HepG2 (cell line): ENCODE data around the gene RAB42. TPM values are rescaled to one million over a fixed set of nuclear protein-coding genes. Genes with fewer than 3 reads are reported as not detected.

Source experiments
- AGO2 ChIP-seq: fragments of 200-400 bp; formaldehyde crosslinking; optimal IDR thresholded peaks from 2 replicates; pipeline ENCODE3; 2017; ENCODE audit warnings: mild to moderate bottlenecking, low read depth, low read length, moderate library complexity
- AKAP8 ChIP-seq: sonication (generic); formaldehyde crosslinking; IDR thresholded peaks from 2 replicates; pipeline ENCODE4 v1.5.1; 2020; ENCODE audit warnings: mild to moderate bottlenecking, missing genetic modification reagents
- ARNT ChIP-seq: fragments of 450-650 bp; IDR thresholded peaks from 2 replicates; pipeline ENCODE4 v1.6.1; 2017
- CBX5 ChIP-seq: sonication (generic); formaldehyde crosslinking; IDR thresholded peaks from 2 replicates; pipeline ENCODE4 v1.4.0; 2020; ENCODE audit warnings: missing genetic modification reagents, borderline replicate concordance
- DR1 ChIP-seq: sonication (generic); formaldehyde crosslinking; IDR thresholded peaks from 2 replicates; pipeline ENCODE4 v1.8.0; 2021; ENCODE audit warnings: mild to moderate bottlenecking, missing genetic modification reagents, inconsistent platforms
- FOXA1 ChIP-seq, 2 experiments: fragments of 450-650 bp in 1 of 2; sonication (generic) in 1 of 2; formaldehyde crosslinking in 1 of 2; IDR thresholded peaks; 2 replicates each; pipeline versions ENCODE4 v1.4.0 to v1.6.1; 2016 to 2020; ENCODE audit warnings: missing genetic modification reagents in 1 of 2
- MYC ChIP-seq: sonication (generic); formaldehyde crosslinking; IDR thresholded peaks from 2 replicates; pipeline ENCODE4 v1.9.0; 2021; ENCODE audit warnings: missing genetic modification reagents, borderline replicate concordance
- POGK ChIP-seq: sonication (generic); formaldehyde crosslinking; conservative IDR thresholded peaks from 2 replicates; pipeline ENCODE4 v1.8.0; 2022; ENCODE audit warnings: mild to moderate bottlenecking, moderate library complexity, missing genetic modification reagents
- RARA ChIP-seq: IDR thresholded peaks from 2 replicates; pipeline ENCODE4 v1.6.1; 2016; ENCODE audit warnings: missing genetic modification reagents, missing compliant biosample characterization
- RBM39 ChIP-seq: fragments of 200-400 bp; formaldehyde crosslinking; IDR thresholded peaks from one replicate; pipeline ENCODE4 v1.6.1; 2018; ENCODE audit warnings: antibody characterized with exemption, mild to moderate bottlenecking, low read depth, low read length; ENCODE audit not compliant: poor library complexity, severe bottlenecking
- SALL1 ChIP-seq: sonication (generic); formaldehyde crosslinking; IDR thresholded peaks from 2 replicates; pipeline ENCODE4 v1.8.0; 2022; ENCODE audit warnings: mild to moderate bottlenecking, missing genetic modification reagents
- STAG1 ChIP-seq: sonication (generic); formaldehyde crosslinking; IDR thresholded peaks from 2 replicates; pipeline ENCODE4 v1.4.0; 2020; ENCODE audit warnings: missing genetic modification reagents
- TCF7L2 ChIP-seq: IDR thresholded peaks from 2 replicates; pipeline ENCODE4 v1.6.1; 2011; ENCODE audit warnings: mild to moderate bottlenecking, low read depth, low read length, moderate library complexity
- TFDP2 ChIP-seq: sonication (generic); formaldehyde crosslinking; IDR thresholded peaks from 2 replicates; pipeline ENCODE4 v1.4.0; 2020; ENCODE audit warnings: missing genetic modification reagents
- ZBTB26 ChIP-seq: IDR thresholded peaks from 2 replicates; pipeline ENCODE4 v1.6.1; 2016; ENCODE audit warnings: missing compliant biosample characterization, missing genetic modification reagents, borderline replicate concordance
- ZNF24 ChIP-seq: fragments of 450-650 bp; IDR thresholded peaks from 2 replicates; pipeline ENCODE4 v1.6.1; 2017; ENCODE audit warnings: antibody characterized with exemption, mild to moderate bottlenecking
- ZNF496 ChIP-seq: sonication (generic); formaldehyde crosslinking; IDR thresholded peaks from 2 replicates; pipeline ENCODE4 v1.8.1; 2023; ENCODE audit warnings: mild to moderate bottlenecking, moderate library complexity, missing genetic modification reagents; ENCODE audit not compliant: insufficient replicate concordance
- ZNF703 ChIP-seq: sonication (generic); formaldehyde crosslinking; IDR thresholded peaks from 2 replicates; pipeline ENCODE4 v1.5.1; 2020; ENCODE audit warnings: missing genetic modification reagents, mild to moderate bottlenecking, moderate library complexity, borderline replicate concordance
- ZNF713 ChIP-seq: sonication (generic); formaldehyde crosslinking; IDR thresholded peaks from 2 replicates; pipeline ENCODE4 v1.4.0; 2020; ENCODE audit warnings: mild to moderate bottlenecking, missing genetic modification reagents
- ZNF816 ChIP-seq: sonication (generic); formaldehyde crosslinking; IDR thresholded peaks from 2 replicates; pipeline ENCODE4 v1.8.0; 2022; ENCODE audit warnings: missing genetic modification reagents, mild to moderate bottlenecking, borderline replicate concordance
- ZNF879 ChIP-seq: sonication (generic); formaldehyde crosslinking; IDR thresholded peaks from 2 replicates; pipeline ENCODE4 v1.8.1; 2023; ENCODE audit warnings: missing genetic modification reagents
- ZSCAN25 ChIP-seq: sonication (generic); formaldehyde crosslinking; IDR thresholded peaks from 2 replicates; pipeline ENCODE4 v1.8.0; 2022; ENCODE audit warnings: mild to moderate bottlenecking, missing genetic modification reagents
- ZXDC ChIP-seq: sonication (generic); formaldehyde crosslinking; IDR thresholded peaks from 2 replicates; pipeline ENCODE4 v1.5.0; 2020; ENCODE audit warnings: mild to moderate bottlenecking, missing genetic modification reagents
- polyA plus RNA-seq, 8 experiments: library from polyadenylated mRNA; depleted of rRNA in 3 of 8; stranded (reverse) in 7 of 8; unstranded in 1 of 8; fragments of >200 nt; fragmentation: Illumina TruSeq in 4 of 8; extraction: Trizol in 4 of 8; gene quantifications; 2 replicates each; pipeline versions ENCODE4 v1.2.1 to v1.2.3, GENCODE V29; 2011 to 2016; ENCODE audit warnings: low read depth in 4 of 8, missing spikeins in 1 of 8, mixed read lengths in 1 of 8; ENCODE audit not compliant: insufficient read depth in 1 of 8
- total RNA-seq, 5 experiments: library from RNA; depleted of rRNA; stranded (reverse); fragments of >200 nt; fragmentation: Illumina TruSeq; extraction: Trizol; gene quantifications; 2 replicates each; pipeline ENCODE4 v1.2.3, GENCODE V29; 2016; ENCODE audit warnings: low read depth in 1 of 5

RAB42 gene
- total and polyA plus RNA-seq, 2 of the 13 experiments (the other 11 are each of a cell fraction or from before 2014, with no cell fraction given), result 10.4 to 166 TPM

GRCh38 chr1:28592321-28593071, 431 bp downstream of the RAB42 start (continued):
- TF ChIP-seq AKAP8 (CRISPR knock-in tag) (no peak), FOXA1 (IDR thresholded peaks at IDR 0.05) (no peak), FOXA1 (CRISPR knock-in tag; IDR thresholded peaks at IDR 0.05) (no peak), MYC (peak; percentile 41; the same call in 1 of the 2 replicates), SALL1 (CRISPR knock-in tag) (peak; percentile 16; the same call in 1 of the 2 replicates), ZBTB26 (CRISPR knock-in tag) (no peak), POGK (CRISPR knock-in tag) (0 out of 2 replicates have a peak, but pooled peaks have one; percentile 21), ZNF816 (peak; percentile 69; the same call in 1 of the 2 replicates), AGO2 (peak; percentile 40), ZXDC (no peak), RBM39 (no peak), DR1 (CRISPR knock-in tag) (peak; percentile 49), ZSCAN25 (peak; percentile 77), ARNT (no peak), STAG1 (CRISPR knock-in tag) (0 out of 2 replicates have a peak, but pooled peaks have one; percentile 7), ZNF703 (no peak), ZNF496 (CRISPR knock-in tag) (no peak), ZNF713 (CRISPR knock-in tag) (0 out of 2 replicates have a peak, but pooled peaks have one; percentile 31), TFDP2 (peak; percentile 16; the same call in 1 of the 2 replicates), ZNF24 (no peak), RARA (peak; percentile 20), CBX5 (CRISPR knock-in tag) (no peak), TCF7L2 (no peak), ZNF879 (no peak)
